DMS 273 (cell line): ENCODE measurements around the gene OGFOD1.

Experiments
- DNase-seq: peaks from one replicate; lab custom pipeline; 2025; ENCODE audit not compliant: unreplicated experiment; lab: John Stamatoyannopoulos, UW

OGFOD1 gene

GRCh38 chr16:56426585-56426984 is 24.8 kb upstream of the OGFOD1 start:
- DNase-seq = no peak

- DNase-seq = no peak
These were observed 23.3 kb upstream of the OGFOD1 start for GRCh38 chr16:56428091-56428490.

- DNase-seq = no peak
These were observed 15.1 kb upstream of the OGFOD1 start for GRCh38 chr16:56436258-56436657.

- no peak for DNase-seq
These were observed 13.3 kb upstream of the OGFOD1 start for GRCh38 chr16:56438038-56438437.

- DNase-seq = no peak
These were observed 4.1 kb upstream of the OGFOD1 start for GRCh38 chr16:56447286-56447685.

GRCh38 chr16:56448005-56448404 is 3.3 kb upstream of the OGFOD1 start:
- DNase-seq = no peak

- peak; percentile 39 for DNase-seq
These were observed 924 bp upstream of the OGFOD1 start for GRCh38 chr16:56450275-56450985.

GRCh38 chr16:56451753-56452689 is 667 bp downstream of the OGFOD1 start:
- DNase-seq = peak; percentile 85

GRCh38 chr16:56457927-56458470 is 6.6 kb downstream of the OGFOD1 start:
- DNase-seq = no peak

GRCh38 chr16:56460101-56460500 is 8.7 kb downstream of the OGFOD1 start:
- peak; percentile 40 for DNase-seq

GRCh38 chr16:56462064-56462796 is 10.9 kb downstream of the OGFOD1 start:
- no peak for DNase-seq

- DNase-seq = no peak
These were observed 11.8 kb downstream of the OGFOD1 start for GRCh38 chr16:56463153-56463552.

GRCh38 chr16:56466344-56466743 is 15.0 kb downstream of the OGFOD1 start:
- DNase-seq = no peak

GRCh38 chr16:56468800-56469199 is 17.4 kb downstream of the OGFOD1 start:
- no peak for DNase-seq

- DNase-seq = no peak
These were observed 18.4 kb downstream of the OGFOD1 start for GRCh38 chr16:56469748-56470147.

- DNase-seq = no peak
These were observed 18.9 kb downstream of the OGFOD1 start for GRCh38 chr16:56470232-56470631.

- DNase-seq = no peak
These were observed 19.3 kb downstream of the OGFOD1 start for GRCh38 chr16:56470666-56471065.

- no peak for DNase-seq
These were observed 23.8 kb downstream of the OGFOD1 start for GRCh38 chr16:56475201-56475600.

GRCh38 chr16:56477096-56477878 is 25.9 kb downstream of the OGFOD1 start:
- no peak for DNase-seq

- no peak for DNase-seq
These were observed 27.1 kb downstream of the OGFOD1 start for GRCh38 chr16:56478281-56479049.
